Esophagus squamous epithelium (tissue), 5 donors: ENCODE measurements around the gene COG5. TPM values are rescaled to one million over a fixed set of nuclear protein-coding genes. Genes with fewer than 3 reads are reported as not detected.

Experiments
- DNase-seq: peaks from one replicate; lab custom pipeline; 2025; lab: John Stamatoyannopoulos, UW
- H3K27ac ChIP-seq, 4 donors: fragments of 200-600 bp; sonication (generic); one replicate each; pipeline ENCODE4 v1.5.1; 2016 to 2019; ENCODE audit warnings: mild to moderate bottlenecking in 1 of 4
- H3K27me3 ChIP-seq, 4 donors: fragments of 200-600 bp; sonication (generic); 1 replicate in 3 of 4; 2 replicates in 1 of 4; pipeline versions ENCODE4 v1.5.1 to v1.6.0; 2017 to 2021; ENCODE audit warnings: antibody characterized with exemption in 1 of 4
- H3K36me3 ChIP-seq, 3 donors: fragments of 200-600 bp; sonication (generic); one replicate each; pipeline ENCODE4 v1.5.1; 2016 to 2019
- H3K4me1 ChIP-seq, 3 donors: fragments of 200-600 bp; sonication (generic); one replicate each; pipeline ENCODE4 v1.5.1; 2017 to 2019
- H3K4me3 ChIP-seq, 4 donors: fragments of 200-600 bp; sonication (generic); 1 replicate in 3 of 4; 2 replicates in 1 of 4; pipeline ENCODE4 v1.5.1; 2016 to 2019; ENCODE audit warnings: mild to moderate bottlenecking in 2 of 4, moderate library complexity in 1 of 4
- H3K9me3 ChIP-seq, 3 donors: fragments of 200-600 bp; sonication (generic); one replicate each; pipeline ENCODE4 v1.5.1; 2016 to 2019
- POLR2A ChIP-seq, 4 donors: fragments of 450-650 bp; IDR thresholded peaks; one replicate each; pipeline ENCODE4 v1.6.1; 2017; ENCODE audit warnings: antibody characterized with exemption in 4 of 4, mild to moderate bottlenecking in 4 of 4, moderate library complexity in 3 of 4
- WGBS, 2 donors: methylation state at CpG; one replicate each; pipeline ENCODE4 v1.1.5; 2018; 5-methylcytosine and 5-hydroxymethylcytosine counted together
- intact Hi-C: fragments of 100-400 bp; cut with DNase I; formaldehyde crosslinking; loops from one replicate; pipeline ENCODE4 v1.15.0; 2022
- total RNA-seq, 4 donors: library from RNA; depleted of rRNA; stranded (reverse); fragments of >200 nt; gene quantifications; one replicate each; pipeline ENCODE4 v1.1.0, GENCODE V29; 2016
- TF ChIP-seq, protein P1 (sequence below), 6 experiments: fragments of 450-650 bp in 4 of 6; fragments of 200-600 bp in 2 of 6; sonication (generic) in 2 of 6; IDR thresholded peaks; one replicate each; pipeline ENCODE4 v1.5.1; 2016 to 2019; ENCODE audit warnings: antibody characterized with exemption in 6 of 6, mild to moderate bottlenecking in 4 of 6, moderate library complexity in 4 of 6
- donor health status: DM: yes; HTN: yes; CAD: no.

Gene COG5
- total RNA-seq, 4 donors from 2014 or later, result 24.4 to 30.0 (median 27.2) TPM

DNA sequence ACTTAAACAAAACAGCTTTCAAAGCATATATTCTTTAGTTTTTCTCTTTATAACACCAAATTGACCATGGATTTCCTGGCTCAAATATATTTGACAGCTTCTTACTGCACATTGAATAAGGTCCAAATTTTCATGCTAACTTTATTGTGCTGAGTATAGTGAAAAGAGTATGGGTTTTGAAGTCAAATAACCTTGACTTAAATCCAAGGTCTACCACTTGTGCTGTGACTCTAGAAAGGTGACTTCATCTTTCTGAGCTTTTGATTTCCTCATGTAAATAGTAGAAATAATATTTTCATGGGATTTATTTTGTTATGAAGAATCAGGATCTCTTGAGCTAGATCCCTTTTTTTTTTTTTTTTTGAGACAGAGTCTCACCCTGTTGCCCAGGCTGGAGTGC lies 233.2 kb downstream of the COG5 start:
- TF ChIP-seq, protein P1, sequence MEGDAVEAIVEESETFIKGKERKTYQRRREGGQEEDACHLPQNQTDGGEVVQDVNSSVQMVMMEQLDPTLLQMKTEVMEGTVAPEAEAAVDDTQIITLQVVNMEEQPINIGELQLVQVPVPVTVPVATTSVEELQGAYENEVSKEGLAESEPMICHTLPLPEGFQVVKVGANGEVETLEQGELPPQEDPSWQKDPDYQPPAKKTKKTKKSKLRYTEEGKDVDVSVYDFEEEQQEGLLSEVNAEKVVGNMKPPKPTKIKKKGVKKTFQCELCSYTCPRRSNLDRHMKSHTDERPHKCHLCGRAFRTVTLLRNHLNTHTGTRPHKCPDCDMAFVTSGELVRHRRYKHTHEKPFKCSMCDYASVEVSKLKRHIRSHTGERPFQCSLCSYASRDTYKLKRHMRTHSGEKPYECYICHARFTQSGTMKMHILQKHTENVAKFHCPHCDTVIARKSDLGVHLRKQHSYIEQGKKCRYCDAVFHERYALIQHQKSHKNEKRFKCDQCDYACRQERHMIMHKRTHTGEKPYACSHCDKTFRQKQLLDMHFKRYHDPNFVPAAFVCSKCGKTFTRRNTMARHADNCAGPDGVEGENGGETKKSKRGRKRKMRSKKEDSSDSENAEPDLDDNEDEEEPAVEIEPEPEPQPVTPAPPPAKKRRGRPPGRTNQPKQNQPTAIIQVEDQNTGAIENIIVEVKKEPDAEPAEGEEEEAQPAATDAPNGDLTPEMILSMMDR (IDR thresholded peaks at IDR 0.05), result no peak
- H3K4me1 ChIP-seq, result no peaks in the 10 kb centered on the region
- DNase-seq, result no peak
- H3K27ac ChIP-seq, result no peak overlapping the region
- H3K27me3 ChIP-seq, result no peaks in the 10 kb centered on the region
- H3K36me3 ChIP-seq, result peaks cover 0 to 5% (median 0%) of the 10 kb centered on the region in 3 donors
- intact Hi-C loops, result no loop called here
- H3K9me3 ChIP-seq, result no peaks in the 10 kb centered on the region
- H3K4me3 ChIP-seq, result no peak overlapping the region

DNA sequence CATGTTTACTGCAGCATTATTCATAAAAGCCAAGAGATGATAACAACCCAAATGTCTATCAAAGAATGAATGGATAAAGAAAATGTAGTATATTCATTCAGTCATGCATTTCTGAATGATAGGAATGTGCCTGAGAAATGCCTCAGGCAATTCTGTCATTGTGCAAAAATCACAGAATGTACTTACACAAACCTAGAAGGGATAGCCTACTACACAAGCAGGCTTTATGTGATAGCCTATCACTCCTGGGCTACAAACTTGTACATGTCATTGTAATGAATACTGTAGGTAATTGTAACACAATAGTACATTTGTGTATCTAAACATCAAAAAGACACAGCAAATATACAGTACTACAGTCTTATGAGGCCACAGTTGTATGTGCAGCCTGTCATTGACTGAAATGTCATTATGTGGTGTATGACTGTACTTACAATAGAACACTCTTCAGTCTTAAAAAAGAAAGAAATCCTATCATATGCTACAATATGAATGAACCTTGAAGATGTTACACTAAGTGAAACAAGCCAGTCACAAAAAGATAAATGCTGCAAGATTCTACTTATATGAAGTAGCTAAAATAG lies 235.6 kb downstream of the COG5 start:
- peaks cover 0 to 12% (median 0%) of the 10 kb centered on the region in 3 donors for H3K36me3 ChIP-seq
- no peak for DNase-seq
- no peaks in the 10 kb centered on the region for H3K4me1 ChIP-seq
- H3K4me3 ChIP-seq, result no peak overlapping the region
- intact Hi-C loops, result no loop called here
- H3K9me3 ChIP-seq, result no peaks in the 10 kb centered on the region
- no peak for TF ChIP-seq POLR2A (IDR thresholded peaks at IDR 0.05)
- TF ChIP-seq, protein P1 (IDR thresholded peaks at IDR 0.05), result no peak
- H3K27me3 ChIP-seq, result no peaks in the 10 kb centered on the region
- no peak overlapping the region for H3K27ac ChIP-seq

DNA sequence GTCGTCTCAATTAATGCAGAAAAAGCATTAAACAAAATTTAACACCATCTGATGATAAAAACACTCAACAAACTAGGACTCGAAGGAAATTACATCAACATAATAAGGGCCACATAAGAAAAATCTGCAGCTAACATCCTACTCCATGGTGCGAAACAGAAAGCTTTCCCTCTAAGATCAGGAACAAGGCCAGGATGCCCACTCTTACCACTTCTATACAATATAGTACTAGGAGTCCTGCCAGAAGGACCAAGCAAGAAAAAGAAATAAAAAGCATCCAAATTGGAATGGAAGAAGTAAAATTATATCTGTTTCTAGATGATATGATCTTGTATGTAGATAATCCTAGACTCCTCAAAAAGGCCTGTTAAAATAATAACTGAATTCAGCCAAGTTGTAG lies 237.7 kb downstream of the COG5 start:
- TF ChIP-seq POLR2A (IDR thresholded peaks at IDR 0.05), result no peak
- TF ChIP-seq, protein P1 (IDR thresholded peaks at IDR 0.05), result no peak
- H3K4me3 ChIP-seq, result no peak overlapping the region
- H3K9me3 ChIP-seq, result no peaks in the 10 kb centered on the region
- H3K4me1 ChIP-seq, result no peaks in the 10 kb centered on the region
- peaks cover 0 to 24% (median 0%) of the 10 kb centered on the region in 3 donors for H3K36me3 ChIP-seq
- H3K27me3 ChIP-seq, result no peaks in the 10 kb centered on the region
- intact Hi-C loops, result no loop called here
- DNase-seq, result no peak
- no peak overlapping the region for H3K27ac ChIP-seq
- WGBS, 2 donors, result 89 to 98% methylated on average over 3 of the region's 3 CpGs

DNA sequence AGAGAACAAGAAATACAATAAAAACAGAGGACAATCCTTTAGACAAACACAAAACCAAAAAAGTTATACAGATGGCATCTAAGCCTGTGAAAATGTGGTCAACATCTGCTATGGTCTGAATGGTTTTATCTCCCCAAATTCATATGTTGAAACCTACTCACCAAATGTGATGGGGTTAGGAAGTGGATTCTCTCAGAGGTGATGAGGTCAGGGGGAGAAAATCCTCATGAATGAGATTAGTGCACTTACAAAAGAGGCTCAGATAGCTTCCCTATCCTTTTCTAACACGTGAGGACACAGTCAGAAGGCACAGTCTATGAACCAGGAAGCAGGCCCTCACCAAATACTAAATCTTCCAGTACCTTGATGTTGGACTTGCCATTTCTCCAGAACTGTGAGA lies 241.7 kb downstream of the COG5 start:
- Histone ChIP-seq H3K27ac (no peak overlapping the region), H3K27me3 (no peaks in the 10 kb centered on the region), H3K36me3 (peaks cover 0 to 19% (median 0%) of the 10 kb centered on the region in 3 donors), H3K4me1 (no peaks in the 10 kb centered on the region), H3K4me3 (no peak overlapping the region), H3K9me3 (no peaks in the 10 kb centered on the region)
- intact Hi-C loops, result no loop called here
- TF ChIP-seq, protein P1 (IDR thresholded peaks at IDR 0.05), result no peak
- TF ChIP-seq POLR2A (IDR thresholded peaks at IDR 0.05), result no peak
- no peak for DNase-seq
- 60 to 68% methylated on average over 1 of the region's 1 CpG for WGBS, 2 donors

DNA sequence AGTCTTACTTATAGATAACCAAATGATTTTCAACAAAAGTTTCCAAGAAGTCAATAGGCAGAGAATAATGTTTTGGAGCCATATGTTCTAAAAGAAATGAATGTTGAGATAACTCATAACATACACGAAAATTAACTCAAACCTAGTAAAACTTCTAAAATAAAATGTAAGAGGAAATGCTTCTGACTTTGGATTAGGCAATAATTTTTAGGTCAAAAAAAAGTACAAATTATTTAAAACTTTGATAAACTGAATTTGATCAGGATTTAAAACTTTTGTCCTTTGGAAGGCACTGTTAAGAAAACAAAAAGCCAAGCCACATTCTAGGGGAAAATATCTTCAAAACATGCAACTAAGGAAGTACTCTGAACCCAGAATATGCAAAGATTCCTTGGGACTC lies 242.1 kb downstream of the COG5 start:
- H3K9me3 ChIP-seq, result no peaks in the 10 kb centered on the region
- H3K27me3 ChIP-seq, result no peaks in the 10 kb centered on the region
- no peak overlapping the region for H3K4me3 ChIP-seq
- no peaks in the 10 kb centered on the region for H3K4me1 ChIP-seq
- 78 to 95% methylated on average over 1 of the region's 1 CpG for WGBS, 2 donors
- DNase-seq, result no peak
- TF ChIP-seq POLR2A (IDR thresholded peaks at IDR 0.05), result no peak
- TF ChIP-seq, protein P1 (IDR thresholded peaks at IDR 0.05), result no peak
- no peak overlapping the region for H3K27ac ChIP-seq
- H3K36me3 ChIP-seq, result peaks cover 0 to 19% (median 0%) of the 10 kb centered on the region in 3 donors
- intact Hi-C loops, result no loop called here
